Measurements from ENCODE around the gene LTBP1.

Gene LTBP1

GRCh38 chr2:33084433-33084832 is 137.7 kb downstream of the LTBP1 start:
- no peak for DNase-seq

GRCh38 chr2:33085646-33086045 is 138.9 kb downstream of the LTBP1 start:
- DNase-seq: no peak

GRCh38 chr2:33086400-33087015 is 139.8 kb downstream of the LTBP1 start:
- DNase-seq: no peak

GRCh38 chr2:33090553-33091134 is 143.9 kb downstream of the LTBP1 start:
- DNase-seq: no peak

- DNase-seq: no peak
Measured at GRCh38 chr2:33091541-33092123, 144.9 kb downstream of the LTBP1 start.

- no peak for DNase-seq
Measured at GRCh38 chr2:33093283-33093993, 146.7 kb downstream of the LTBP1 start.

- no peak for DNase-seq
Measured at GRCh38 chr2:33094303-33094702, 147.6 kb downstream of the LTBP1 start.

GRCh38 chr2:33099989-33100388 is 153.2 kb downstream of the LTBP1 start:
- DNase-seq: no peak

- no peak for DNase-seq
Measured at GRCh38 chr2:33100921-33101320, 154.2 kb downstream of the LTBP1 start.

GRCh38 chr2:33104052-33104623 is 157.4 kb downstream of the LTBP1 start:
- no peak for DNase-seq

GRCh38 chr2:33104726-33105125 is 158.0 kb downstream of the LTBP1 start:
- no peak for DNase-seq

- DNase-seq: no peak
Measured at GRCh38 chr2:33106115-33106514, 159.4 kb downstream of the LTBP1 start.

GRCh38 chr2:33107690-33108482 is 161.1 kb downstream of the LTBP1 start:
- no peak for DNase-seq

GRCh38 chr2:33108483-33109443 is 162.0 kb downstream of the LTBP1 start:
- DNase-seq: no peak

GRCh38 chr2:33110461-33110860 is 163.7 kb downstream of the LTBP1 start:
- DNase-seq: no peak

- DNase-seq: no peak
Measured at GRCh38 chr2:33111002-33111446, 164.3 kb downstream of the LTBP1 start.

GRCh38 chr2:33115196-33115595 is 168.4 kb downstream of the LTBP1 start:
- no peak for DNase-seq

- DNase-seq: no peak
Measured at GRCh38 chr2:33115728-33116127, 169.0 kb downstream of the LTBP1 start.

GRCh38 chr2:33116799-33117198 is 170.0 kb downstream of the LTBP1 start:
- no peak for DNase-seq

GRCh38 chr2:33118651-33119050 is 171.9 kb downstream of the LTBP1 start:
- no peak for DNase-seq

- DNase-seq: no peak
Measured at GRCh38 chr2:33121416-33121815, 174.7 kb downstream of the LTBP1 start.

GRCh38 chr2:33121925-33122324 is 175.2 kb downstream of the LTBP1 start:
- DNase-seq: no peak

Measured in NCI-H1092 (cell line).